ENCODE measurements around the gene GRSF1.

DNA sequence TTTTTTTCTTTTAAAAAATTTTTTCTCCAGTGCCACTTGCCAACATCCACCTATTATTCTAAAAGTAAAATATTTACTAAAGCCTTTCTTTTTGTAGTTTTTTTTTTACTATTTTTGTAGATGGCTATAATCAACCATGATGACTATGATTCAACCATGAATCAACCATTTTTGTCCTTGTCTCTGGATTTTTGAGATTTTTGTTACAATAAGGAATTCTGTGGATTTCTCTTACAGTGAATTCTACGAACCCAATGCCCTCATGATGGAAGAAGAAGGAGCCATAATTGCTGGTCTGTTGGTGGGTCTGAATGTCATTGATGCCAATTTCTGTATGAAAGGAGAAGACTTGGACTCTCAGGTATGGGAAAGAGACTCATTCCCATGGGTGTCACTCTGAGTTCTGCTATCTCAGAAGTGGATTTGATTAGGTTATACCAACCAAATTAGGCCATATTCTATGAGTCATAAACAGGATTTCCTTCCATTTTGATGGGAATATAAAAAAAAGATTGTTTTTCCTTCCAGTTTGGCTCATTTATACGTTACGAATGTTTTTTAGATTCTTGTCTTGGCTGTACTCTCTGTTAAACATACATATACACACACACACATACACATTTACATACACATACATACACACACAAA, 71.3 kb downstream of the GRSF1 start:
- no peak for TF ChIP-seq EZH2phosphoT487 (IDR thresholded peaks at IDR 0.05; ENCODE audit: borderline replicate concordance, low read depth)
- TF ChIP-seq SMC3 (IDR thresholded peaks at IDR 0.05; ENCODE audit: low read depth, low read length): no peak
- no peak for TF ChIP-seq TAF1 (IDR thresholded peaks at IDR 0.05; ENCODE audit: borderline replicate concordance, low read depth, low read length)
- TF ChIP-seq CTCF (IDR thresholded peaks at IDR 0.05): no peak
- TF ChIP-seq RAD21 (IDR thresholded peaks at IDR 0.05; ENCODE audit: low read length): no peak
- TF ChIP-seq MAX (IDR thresholded peaks at IDR 0.05; ENCODE audit: low read depth): no peak
- no peak for TF ChIP-seq EP300 (IDR thresholded peaks at IDR 0.05; ENCODE audit: borderline replicate concordance in 1 of 2, low read depth in 1 of 2, low read length in 1 of 2)
- TF ChIP-seq RFX5 (IDR thresholded peaks at IDR 0.05; ENCODE audit: low read length): no peak
- no peak for TF ChIP-seq POLR2AphosphoS5 (IDR thresholded peaks at IDR 0.05; ENCODE audit: low read depth, low read length)

All from SK-N-SH (cell line).